HepG2 (cell line): Measurements from ENCODE around the gene FAM217B. TPM values are rescaled to one million over a fixed set of nuclear protein-coding genes. Genes with fewer than 3 reads are reported as not detected.

Source experiments
- GABPB1 ChIP-seq: IDR thresholded peaks from 2 replicates; pipeline ENCODE4 v1.6.1; 2016; ENCODE audit warnings: mild to moderate bottlenecking, missing genetic modification reagents, moderate library complexity, missing compliant biosample characterization
- HMGXB3 ChIP-seq: sonication (generic); formaldehyde crosslinking; IDR thresholded peaks from 2 replicates; pipeline ENCODE4 v1.4.0; 2020; ENCODE audit warnings: missing genetic modification reagents, borderline replicate concordance
- NR0B2 ChIP-seq: sonication (generic); formaldehyde crosslinking; IDR thresholded peaks from 2 replicates; pipeline ENCODE4 v1.4.0; 2020; ENCODE audit warnings: mild to moderate bottlenecking, missing genetic modification reagents
- PHF5A ChIP-seq: IDR thresholded peaks from one replicate; pipeline ENCODE4 v1.6.1; 2018; ENCODE audit warnings: low read depth, missing genetic modification reagents; ENCODE audit not compliant: unreplicated experiment
- PLSCR1 ChIP-seq: sonication (generic); formaldehyde crosslinking; IDR thresholded peaks from 2 replicates; pipeline ENCODE4 v1.5.0; 2020; ENCODE audit warnings: missing genetic modification reagents, mild to moderate bottlenecking, borderline replicate concordance
- ZBTB39 ChIP-seq: sonication (generic); formaldehyde crosslinking; IDR thresholded peaks from 2 replicates; pipeline ENCODE4 v1.5.0; 2020; ENCODE audit warnings: missing genetic modification reagents
- polyA plus RNA-seq, 8 experiments: library from polyadenylated mRNA; depleted of rRNA in 3 of 8; stranded (reverse) in 7 of 8; unstranded in 1 of 8; fragments of >200 nt; fragmentation: Illumina TruSeq in 4 of 8; extraction: Trizol in 4 of 8; gene quantifications; 2 replicates each; pipeline versions ENCODE4 v1.2.1 to v1.2.3, GENCODE V29; 2011 to 2016; ENCODE audit warnings: low read depth in 4 of 8, missing spikeins in 1 of 8, mixed read lengths in 1 of 8; ENCODE audit not compliant: insufficient read depth in 1 of 8
- total RNA-seq, 5 experiments: library from RNA; depleted of rRNA; stranded (reverse); fragments of >200 nt; fragmentation: Illumina TruSeq; extraction: Trizol; gene quantifications; 2 replicates each; pipeline ENCODE4 v1.2.3, GENCODE V29; 2016; ENCODE audit warnings: low read depth in 1 of 5

Gene FAM217B
- total and polyA plus RNA-seq, 2 of the 13 experiments (the other 11 are each of a cell fraction or from before 2014, with no cell fraction given), result 11.1 to 14.3 TPM

- TF ChIP-seq HMGXB3 (no peak), NR0B2 (CRISPR knock-in tag) (no peak), PLSCR1 (CRISPR knock-in tag) (no peak), GABPB1 (no peak), ZBTB39 (no peak), PHF5A (CRISPR knock-in tag) (no peak)
Observed at GRCh38 chr20:59908855-59909254, 31.3 kb upstream of the FAM217B start (continued).
